Suprapubic skin (tissue), 3 donors: ENCODE data around the gene PODXL2.

Experiments used
- CTCF ChIP-seq, 2 donors: fragments of 200-600 bp in 1 of 2; fragments of 450-650 bp in 1 of 2; sonication (generic) in 1 of 2; IDR thresholded peaks; one replicate each; pipeline ENCODE4 v1.5.1; 2016 to 2019; ENCODE audit warnings: antibody characterized with exemption in 2 of 2, mild to moderate bottlenecking in 1 of 2, moderate library complexity in 1 of 2
- POLR2A ChIP-seq, 2 donors: fragments of 450-650 bp; IDR thresholded peaks; one replicate each; pipeline ENCODE4 v1.6.1; 2017; ENCODE audit warnings: antibody characterized with exemption in 2 of 2, mild to moderate bottlenecking in 2 of 2, moderate library complexity in 2 of 2

GRCh38 chr3:127580327-127581060 lies 48.5 kb upstream of the PODXL2 start:
- TF ChIP-seq CTCF (IDR thresholded peaks at IDR 0.05) (no peak), POLR2A (IDR thresholded peaks at IDR 0.05) (no peak)
